SW480 (cell line): ENCODE measurements around the gene CATSPERZ.

Experiments used
- DNase-seq: peaks from one replicate; pipeline ENCODE4 v3.0.0-alpha.2; 2016; ENCODE audit warnings: low spot score

CATSPERZ gene

GRCh38 chr11:64342869-64343745 lies 42.9 kb downstream of the CATSPERZ start:
- no peak for DNase-seq

GRCh38 chr11:64343767-64344559 lies 43.8 kb downstream of the CATSPERZ start:
- no peak for DNase-seq

GRCh38 chr11:64344787-64345186 lies 44.6 kb downstream of the CATSPERZ start:
- no peak for DNase-seq

GRCh38 chr11:64347193-64347867 lies 47.2 kb downstream of the CATSPERZ start:
- DNase-seq = no peak

- DNase-seq = no peak
These were observed 48.3 kb downstream of the CATSPERZ start for GRCh38 chr11:64348383-64349024.

- no peak for DNase-seq
These were observed 48.8 kb downstream of the CATSPERZ start for GRCh38 chr11:64349025-64349387.

GRCh38 chr11:64349404-64349803 lies 49.2 kb downstream of the CATSPERZ start:
- no peak for DNase-seq

GRCh38 chr11:64351136-64351631 lies 51.0 kb downstream of the CATSPERZ start:
- DNase-seq = no peak

GRCh38 chr11:64352099-64352994 lies 52.2 kb downstream of the CATSPERZ start:
- DNase-seq = no peak

- no peak for DNase-seq
These were observed 53.0 kb downstream of the CATSPERZ start for GRCh38 chr11:64352995-64353714.

- no peak for DNase-seq
These were observed 53.8 kb downstream of the CATSPERZ start for GRCh38 chr11:64353715-64354506.
